Measurements from ENCODE around the gene ALOX15. TPM values are rescaled to one million over a fixed set of nuclear protein-coding genes. Genes with fewer than 3 reads are reported as not detected.

Gene ALOX15
- total and polyA plus RNA-seq, 9 of the 15 experiments (the other 6 are each of a cell fraction or from before 2014, with no cell fraction given) = not detected

- TF ChIP-seq ZNF639 (CRISPR knock-in tag; conservative IDR thresholded peaks at IDR 0.05 in 1 of 2, IDR thresholded peaks at IDR 0.05 in 1 of 2) (no peak), ZNF174 (CRISPR knock-in tag; IDR thresholded peaks at IDR 0.05) (no peak), TCF3 (CRISPR knock-in tag; IDR thresholded peaks at IDR 0.05) (peak; percentile 36; the same call in 1 of the 2 replicates), ARID1B (IDR thresholded peaks at IDR 0.05) (peak; percentile 43), FOXA3 (CRISPR knock-in tag; conservative IDR thresholded peaks at IDR 0.05 in 1 of 2, IDR thresholded peaks at IDR 0.05 in 1 of 2) (no peak), ZNF274 (IDR thresholded peaks at IDR 0.05; ENCODE audit: borderline replicate concordance, low read depth, low read length) (no peak), KDM1A (IDR thresholded peaks at IDR 0.05) (peak in 1 of 2 experiments; percentile 31; a peak in 1 of 4 replicates), CBFA2T2 (conservative IDR thresholded peaks at IDR 0.05) (peak; percentile 56), ZNF384 (IDR thresholded peaks at IDR 0.05; ENCODE audit: low read depth, low read length) (peak; percentile 44; the same call in 1 of the 2 replicates), KAT2B (IDR thresholded peaks at IDR 0.05; ENCODE audit: low read depth, low read length) (no peak), KLF16 (IDR thresholded peaks at IDR 0.05) (no peak), ZNF766 (CRISPR knock-in tag; conservative IDR thresholded peaks at IDR 0.05) (0 out of 2 replicates have a peak, but pooled peaks have one; percentile 27), CHCHD3 (CRISPR knock-in tag; IDR thresholded peaks at IDR 0.05) (no peak), EP400 (IDR thresholded peaks at IDR 0.05) (no peak), SAFB2 (IDR thresholded peaks at IDR 0.05; ENCODE audit: borderline replicate concordance, low read depth, low read length, severe bottlenecking) (no peak), SAP30 (IDR thresholded peaks at IDR 0.05; ENCODE audit: borderline replicate concordance, insufficient read depth, low read depth, low read length, poor library complexity, severe bottlenecking) (no peak), C11orf30 (IDR thresholded peaks at IDR 0.05; ENCODE audit: low read depth) (no peak), XRCC4 (IDR thresholded peaks at IDR 0.05; ENCODE audit: extremely low read depth, insufficient read depth, insufficient read length) (no peak), PML (IDR thresholded peaks at IDR 0.05; ENCODE audit: low read length) (no peak), NKRF (IDR thresholded peaks at IDR 0.05; ENCODE audit: borderline replicate concordance) (no peak), STAT6 (CRISPR knock-in tag; IDR thresholded peaks at IDR 0.05) (no peak)
Observed at GRCh38 chr17:4657678-4658077, 16.2 kb upstream of the ALOX15 start (continued).

Measured in K562 (cell line).